GM11168 (cell line): ENCODE data around the gene ATP1A3.
"Not testable (repeated sequence)": the region's sequence is repeated elsewhere in the genome, so short reads cannot be mapped to it uniquely, and the experiment has no call there.

Source experiments
- in situ Hi-C: fragments of 300-500 bp; cut with MboI; formaldehyde crosslinking; loops from one replicate; pipeline ENCODE4 v1.12.0; 2022; ENCODE audit warnings: low sequenced_read_pairs; ENCODE audit not compliant: unreplicated experiment

The ATP1A3 gene

DNA sequence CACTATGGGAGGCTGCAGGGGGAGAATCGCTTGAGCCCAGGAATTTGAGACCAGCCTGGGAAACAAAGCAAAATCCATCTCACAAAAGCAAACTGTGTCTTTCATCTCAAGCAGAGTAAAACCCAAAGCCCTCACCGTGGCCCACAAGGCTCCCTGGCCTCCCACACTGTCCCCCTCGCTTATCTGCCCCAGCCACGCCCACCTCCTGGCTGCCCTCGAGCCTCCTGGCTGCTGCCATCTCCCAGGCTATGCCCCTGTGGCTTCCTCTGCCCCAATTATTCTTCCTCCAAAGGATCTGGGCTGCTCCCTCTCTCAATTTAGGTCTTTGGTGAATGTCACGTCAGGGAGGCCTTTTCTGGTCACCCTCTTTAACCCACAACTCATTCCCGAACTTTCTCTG lies 38.5 kb downstream of the ATP1A3 start:
- in situ Hi-C loops = no loop called here

DNA sequence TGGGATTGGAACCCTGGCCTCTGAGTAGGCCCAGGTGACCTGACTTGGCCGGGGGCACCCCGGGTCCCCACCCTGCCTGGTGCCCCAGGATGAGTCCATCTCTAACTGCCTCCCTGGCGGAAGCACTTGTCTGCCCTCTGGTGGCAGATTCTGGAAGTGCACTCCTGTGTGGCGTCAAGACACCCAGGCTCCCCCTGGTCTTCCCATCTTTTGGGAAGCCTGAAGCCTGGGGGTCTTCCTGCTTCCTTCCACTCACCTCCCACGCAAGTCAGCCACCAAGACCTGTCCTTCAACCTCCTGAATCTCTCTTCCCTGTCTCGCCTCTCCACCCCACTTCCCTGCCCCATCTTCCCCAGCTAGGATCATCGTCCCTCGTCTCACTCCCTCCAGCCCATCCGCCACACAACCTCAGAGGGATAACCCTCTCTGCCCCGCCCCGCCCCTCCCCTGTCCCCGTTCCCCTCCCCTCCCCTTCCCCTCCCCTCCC lies 42.3 kb downstream of the ATP1A3 start:
- in situ Hi-C loops = loop anchor here (5.0 kb wide), 1 partner anchor 79 kb away; no protein-coding TSS in a partner anchor

DNA sequence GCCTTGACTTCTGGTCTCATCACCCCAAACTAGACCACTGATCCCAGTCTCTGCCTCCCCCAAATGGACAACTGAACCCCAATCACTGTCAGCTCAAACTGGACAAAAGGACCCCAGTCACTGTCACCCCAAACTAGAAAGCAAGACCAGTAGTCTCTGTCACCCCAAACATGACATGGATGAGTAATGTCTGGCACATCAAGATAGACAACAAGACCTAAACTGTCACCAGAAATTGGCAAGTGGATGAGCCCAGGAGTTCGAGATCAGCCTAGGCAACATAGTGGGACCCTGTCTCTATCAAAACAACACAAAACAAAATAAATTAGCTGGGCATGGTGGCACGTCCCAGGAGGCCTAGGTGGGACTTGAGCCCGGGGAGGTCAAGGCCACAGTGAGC lies 46.9 kb downstream of the ATP1A3 start:
- in situ Hi-C loops = no loop called here

DNA sequence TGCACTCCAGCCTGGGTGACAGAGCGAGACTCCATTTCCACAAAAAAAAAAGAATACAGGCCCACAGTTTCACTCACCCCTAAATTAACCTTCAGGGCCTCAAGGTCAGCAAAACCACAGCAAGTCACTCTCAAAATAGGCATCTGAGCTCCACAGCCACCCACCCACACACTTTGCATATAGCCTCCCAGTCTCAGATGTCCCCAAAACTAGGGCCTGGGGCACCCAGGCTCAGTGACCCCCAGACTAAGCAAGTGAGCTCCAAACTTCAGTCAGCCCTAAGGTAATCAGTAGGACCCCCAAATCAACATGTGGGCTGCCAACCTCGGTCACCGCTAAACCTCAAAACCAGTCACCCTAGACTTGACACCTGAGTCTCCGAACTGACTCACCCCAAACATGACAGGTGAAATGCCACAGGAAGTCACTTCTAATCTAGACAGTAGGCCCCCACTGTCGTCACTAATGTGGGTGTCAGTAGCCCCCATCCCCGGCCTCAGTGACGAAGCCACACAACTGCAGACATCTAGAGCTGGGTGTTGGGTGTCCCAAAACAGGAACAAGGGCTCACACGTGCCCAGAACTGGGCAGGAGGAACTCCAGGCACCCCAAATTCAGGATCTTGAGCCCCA lies 48.8 kb downstream of the ATP1A3 start:
- in situ Hi-C loops = no loop called here

DNA sequence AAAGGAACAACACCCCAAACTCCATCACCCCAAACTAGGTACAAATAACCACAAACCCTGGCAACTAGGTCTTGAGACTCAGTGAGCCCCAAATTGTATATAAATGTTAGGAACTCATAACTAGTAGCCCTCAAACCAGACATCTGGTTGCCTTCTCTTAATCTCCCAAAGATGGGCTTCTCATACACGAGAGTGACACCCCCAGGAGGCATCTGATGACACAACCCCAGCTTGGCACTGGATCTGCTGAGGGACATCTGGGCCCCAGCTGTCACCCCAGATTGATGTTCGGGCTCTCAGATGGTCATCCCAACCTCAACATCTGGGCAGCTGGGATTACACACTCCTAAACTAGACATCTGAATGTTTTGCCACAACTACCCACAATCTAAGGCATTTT lies 49.7 kb downstream of the ATP1A3 start:
- in situ Hi-C loops = no loop called here

DNA sequence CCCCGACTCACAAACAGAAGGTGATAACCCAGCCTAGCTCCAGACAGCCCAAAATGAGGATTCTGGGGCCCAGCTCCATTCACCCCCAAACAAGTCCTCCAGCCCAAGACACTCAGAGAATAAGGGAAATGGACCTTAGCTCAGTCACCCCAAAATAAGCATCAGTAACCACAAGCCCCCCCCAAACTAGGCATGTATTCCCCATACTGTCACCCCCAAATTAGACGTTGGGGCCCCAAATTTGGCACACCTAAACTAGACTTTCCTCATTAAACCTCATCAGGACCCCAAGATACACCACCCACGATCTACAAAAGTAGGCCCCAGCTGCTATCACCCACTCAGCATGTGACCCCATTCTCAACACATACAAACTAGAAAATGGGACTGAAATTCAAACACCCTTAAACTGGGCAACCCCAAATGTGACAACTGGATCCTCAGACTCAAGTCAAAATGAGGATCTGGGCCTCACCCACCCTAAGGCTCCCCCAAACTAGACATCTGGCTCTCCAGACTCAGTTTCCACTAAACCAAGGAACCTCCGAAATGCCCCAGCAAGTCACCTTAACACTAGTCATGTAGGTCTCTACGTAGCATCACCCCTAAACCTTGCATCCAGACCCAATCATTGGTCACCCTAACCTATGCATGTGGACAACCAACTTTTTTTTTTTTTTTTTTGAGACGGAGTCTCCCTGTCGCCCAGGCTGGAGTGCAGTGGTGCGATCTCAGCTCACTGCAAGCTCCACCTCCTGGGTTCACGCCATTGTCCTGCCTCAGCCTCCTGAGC lies 52.4 kb downstream of the ATP1A3 start:
- in situ Hi-C loops = no loop called here

DNA sequence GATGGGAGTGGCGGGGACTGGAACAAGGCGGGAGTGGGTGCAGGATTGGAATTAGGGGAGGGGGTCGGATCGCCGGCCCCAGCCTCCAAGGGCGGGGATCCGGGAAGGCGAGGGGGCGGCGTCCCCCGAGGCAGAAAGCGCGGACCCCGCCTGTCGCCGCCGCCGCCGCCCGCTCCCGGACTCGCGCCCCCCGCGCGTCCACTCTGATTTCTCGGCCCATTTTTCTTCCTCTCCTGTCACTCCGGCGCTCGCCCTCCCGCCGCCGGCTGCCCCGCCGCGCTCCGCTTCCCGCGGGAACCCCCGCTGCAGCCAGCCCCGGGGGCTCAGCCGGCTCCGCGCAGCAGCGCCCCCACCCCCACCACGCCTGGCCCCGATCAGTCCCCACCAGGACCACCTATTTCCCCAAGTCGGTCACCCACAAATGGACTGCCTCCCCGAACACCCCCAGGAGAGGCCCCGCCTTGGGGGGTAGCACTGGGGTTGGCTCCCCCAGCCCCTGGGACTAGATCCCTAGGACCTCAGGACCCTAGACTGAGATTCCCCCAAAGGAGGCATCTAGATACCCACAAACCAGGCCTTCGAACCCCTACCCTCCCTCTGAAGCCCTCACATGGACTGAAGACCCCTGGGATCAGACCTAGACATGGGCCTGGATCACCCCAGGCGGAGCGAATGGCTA lies 53.2 kb downstream of the ATP1A3 start:
- in situ Hi-C loops = no loop called here

DNA sequence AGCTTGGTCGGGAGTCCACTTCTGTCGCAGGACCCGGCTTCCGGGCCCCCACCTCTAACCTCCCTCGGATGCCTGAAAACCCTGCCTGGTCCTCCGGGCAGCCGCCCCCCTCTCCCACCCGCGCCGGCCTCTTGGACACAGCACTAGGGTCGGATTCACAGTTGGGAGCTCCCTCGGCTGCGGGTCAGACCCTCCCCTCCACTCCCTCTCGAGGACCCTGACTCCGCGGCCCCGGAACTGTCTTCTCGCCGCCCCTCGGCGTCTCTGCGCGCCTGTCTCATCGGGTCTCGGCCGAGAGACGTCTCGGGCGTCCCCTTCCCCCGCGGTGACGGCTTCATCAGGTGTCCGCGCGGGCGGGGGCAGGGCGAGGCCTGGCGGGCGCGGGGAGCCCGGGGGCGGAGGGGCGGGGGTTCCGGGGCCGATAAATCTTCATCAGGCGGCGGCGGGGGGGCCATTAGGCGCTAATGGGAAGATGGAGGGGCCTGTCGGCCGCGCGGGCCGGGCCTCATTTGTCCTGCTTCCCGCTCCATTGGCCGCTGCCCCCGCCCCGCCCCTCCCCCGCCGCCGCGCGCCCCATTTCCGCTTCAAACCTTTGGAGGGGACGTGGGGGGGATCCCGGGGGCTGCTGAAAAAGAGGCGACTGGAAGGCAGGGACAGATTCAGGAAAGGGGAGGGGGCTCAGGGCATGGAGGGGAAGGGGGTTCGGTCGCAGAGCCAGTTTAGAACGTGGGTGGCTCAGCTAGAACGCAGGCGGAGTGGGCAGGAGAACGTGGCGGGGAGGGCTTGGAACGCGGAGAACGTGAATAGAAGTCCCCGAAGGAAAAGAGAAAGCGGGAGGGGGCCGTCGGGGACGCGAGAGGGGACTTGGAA lies 53.9 kb downstream of the ATP1A3 start:
- in situ Hi-C loops = no loop called here

DNA sequence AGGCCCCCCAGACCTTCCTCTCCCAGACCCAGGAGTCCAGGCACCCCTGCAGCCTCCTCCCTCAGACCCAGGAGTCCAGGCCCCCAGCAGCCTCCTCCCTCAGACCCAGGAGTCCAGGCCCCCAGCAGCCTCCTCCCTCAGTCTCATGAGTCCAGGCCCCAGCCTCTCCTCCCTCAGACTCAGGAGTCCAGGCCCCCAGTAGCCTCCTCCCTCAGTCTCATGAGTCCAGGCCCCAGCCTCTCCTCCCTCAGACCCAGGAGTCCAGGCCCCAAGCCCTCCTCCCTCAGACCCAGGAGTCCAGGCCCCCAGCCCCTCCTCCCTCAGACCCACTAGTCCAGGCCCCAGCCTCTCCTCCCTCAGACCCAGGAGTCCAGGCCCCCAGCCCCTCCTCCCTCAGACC lies 54.8 kb downstream of the ATP1A3 start:
- in situ Hi-C loops = not testable (repeated sequence)

DNA sequence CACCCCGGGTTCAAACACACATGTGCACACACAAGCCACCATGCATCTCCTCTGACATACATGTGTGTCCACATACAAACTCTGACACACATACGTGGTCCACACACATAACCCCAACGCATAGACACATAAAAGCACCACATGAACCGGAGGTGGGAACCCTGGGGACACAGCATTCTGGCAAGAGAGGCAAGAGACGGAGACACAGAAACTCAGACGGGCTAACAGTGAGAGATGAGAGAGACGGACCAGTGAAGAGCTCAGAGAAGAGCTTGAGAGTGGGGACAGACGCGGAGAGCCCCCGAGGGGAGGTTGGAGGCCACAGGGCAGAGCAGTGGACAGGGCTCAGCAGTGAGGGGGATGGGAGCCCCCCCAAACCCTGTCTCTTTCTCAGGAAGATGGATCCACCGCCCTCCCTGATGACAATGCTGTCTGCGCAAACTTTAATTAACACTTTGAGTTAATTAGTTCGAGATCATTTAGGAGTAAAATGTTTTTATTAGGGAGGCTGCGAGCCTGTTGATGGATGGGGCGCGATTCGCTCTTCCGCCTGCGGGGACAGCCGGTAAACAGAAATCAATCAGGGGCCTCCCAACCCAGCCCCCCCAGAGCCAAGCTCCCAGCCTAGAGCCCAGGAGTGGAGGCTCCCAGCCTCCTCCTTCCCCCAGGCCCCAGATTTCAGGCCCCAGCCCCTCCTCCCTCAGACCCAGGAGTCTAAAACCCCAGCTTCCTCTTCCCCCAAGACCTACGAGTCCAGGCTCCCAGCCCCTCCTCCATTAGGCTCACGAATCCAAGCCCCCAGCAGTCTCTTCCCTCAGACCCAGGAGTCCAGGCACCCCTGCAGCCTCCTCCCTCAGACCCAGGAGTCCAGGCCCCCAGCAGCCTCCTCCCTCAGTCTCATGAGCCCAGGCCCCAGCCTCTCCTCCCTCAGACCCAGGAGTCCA lies 56.2 kb downstream of the ATP1A3 start:
- in situ Hi-C loops = no loop called here

DNA sequence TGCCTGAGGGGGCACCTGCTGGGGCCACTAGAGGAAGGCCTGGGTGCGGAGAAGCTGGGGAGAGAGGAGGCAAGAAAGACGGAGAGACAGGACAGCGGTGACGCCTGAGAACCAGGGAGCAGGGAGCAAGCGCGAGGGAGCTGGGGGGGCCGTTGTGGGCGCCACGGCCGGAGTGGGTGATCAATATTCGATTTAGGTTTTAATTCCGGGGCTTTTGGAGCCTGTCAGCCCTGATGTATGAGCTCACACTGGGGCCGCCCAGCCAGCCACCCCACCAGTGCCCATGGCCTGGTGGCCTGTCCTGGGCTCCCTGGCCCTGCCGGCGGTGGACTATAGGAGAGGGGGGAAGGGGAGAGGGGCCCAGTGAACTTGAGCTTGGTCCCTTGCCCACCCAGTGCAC lies 57.1 kb downstream of the ATP1A3 start:
- in situ Hi-C loops = no loop called here

DNA sequence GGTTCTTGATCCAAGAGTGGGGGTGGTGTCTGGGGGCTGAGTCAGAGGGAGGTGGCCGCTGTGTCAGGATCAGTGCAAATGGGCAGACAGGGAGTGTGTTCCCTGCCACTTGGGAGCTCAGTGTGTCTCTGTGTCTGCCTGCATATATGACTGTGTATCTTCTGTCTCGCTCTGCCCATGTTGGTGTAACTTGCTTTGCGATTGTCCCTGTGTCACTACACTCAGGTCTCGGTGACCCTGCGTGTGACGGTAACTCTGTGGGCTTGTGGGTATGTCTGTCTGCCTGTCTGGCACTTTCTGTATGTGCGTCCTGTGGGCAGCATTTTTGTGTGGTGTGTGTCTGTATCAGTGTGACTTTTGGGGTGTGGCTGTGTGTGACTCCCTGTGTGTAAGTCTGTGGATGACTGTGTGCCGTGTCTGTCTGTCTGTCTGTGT lies 57.6 kb downstream of the ATP1A3 start:
- in situ Hi-C loops = no loop called here

DNA sequence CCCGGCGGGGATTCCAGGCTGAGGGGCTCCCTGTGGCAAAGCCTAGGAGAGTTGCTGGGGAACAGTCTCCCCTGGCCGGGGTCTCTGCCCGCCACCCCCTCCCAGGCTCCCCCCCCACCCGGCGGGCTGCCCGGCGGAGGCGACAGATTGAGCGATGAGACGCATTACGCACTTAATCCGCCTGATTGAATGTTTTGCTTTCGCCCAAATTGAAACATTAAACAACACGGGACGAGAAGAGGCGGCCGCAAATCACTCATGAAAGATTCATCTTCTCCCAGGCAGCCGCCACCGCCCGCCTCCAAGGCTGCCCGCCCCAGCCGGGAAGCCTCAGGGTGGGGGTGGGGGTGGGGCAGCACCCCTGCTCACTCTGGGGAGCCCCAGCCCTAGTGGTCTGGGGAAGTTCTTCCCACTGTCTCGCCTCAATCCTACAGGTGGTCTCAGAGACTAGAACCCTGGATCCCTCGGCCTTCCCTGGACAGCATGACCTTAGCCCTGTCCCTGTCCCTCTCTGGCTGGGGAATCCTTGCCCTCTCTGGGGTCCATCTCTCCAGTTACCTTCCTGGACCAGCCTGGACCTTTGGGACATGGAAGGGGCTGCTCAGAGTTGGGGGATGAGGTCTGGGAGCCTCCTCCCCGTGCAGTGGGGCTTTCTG lies 58.1 kb downstream of the ATP1A3 start:
- in situ Hi-C loops = no loop called here

DNA sequence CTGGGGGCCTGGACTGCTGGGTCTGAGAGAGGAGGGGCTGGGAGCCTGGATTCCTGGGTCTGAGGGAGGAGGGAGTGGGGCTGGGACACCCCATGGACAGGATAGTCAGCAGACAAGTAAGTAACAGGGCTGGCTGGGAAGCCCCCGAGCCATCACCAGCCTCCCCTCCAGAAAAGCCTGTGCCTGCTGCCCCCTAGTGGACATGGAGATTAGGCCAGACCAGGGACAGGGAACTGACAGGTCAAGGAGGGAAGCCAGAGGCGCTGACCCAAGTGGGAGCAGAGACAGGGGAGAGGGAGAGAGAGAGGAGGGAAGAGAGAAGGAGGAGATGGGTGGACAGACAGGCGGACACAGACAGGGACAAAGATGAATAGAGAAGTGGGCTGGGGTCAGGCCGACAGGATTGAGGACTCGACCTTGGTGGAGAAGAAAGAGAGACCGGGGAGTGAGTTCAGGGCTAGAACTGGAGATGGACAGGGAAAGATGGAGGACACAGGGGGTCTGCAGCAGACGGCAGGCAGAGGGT lies 59.1 kb downstream of the ATP1A3 start:
- in situ Hi-C loops = no loop called here

DNA sequence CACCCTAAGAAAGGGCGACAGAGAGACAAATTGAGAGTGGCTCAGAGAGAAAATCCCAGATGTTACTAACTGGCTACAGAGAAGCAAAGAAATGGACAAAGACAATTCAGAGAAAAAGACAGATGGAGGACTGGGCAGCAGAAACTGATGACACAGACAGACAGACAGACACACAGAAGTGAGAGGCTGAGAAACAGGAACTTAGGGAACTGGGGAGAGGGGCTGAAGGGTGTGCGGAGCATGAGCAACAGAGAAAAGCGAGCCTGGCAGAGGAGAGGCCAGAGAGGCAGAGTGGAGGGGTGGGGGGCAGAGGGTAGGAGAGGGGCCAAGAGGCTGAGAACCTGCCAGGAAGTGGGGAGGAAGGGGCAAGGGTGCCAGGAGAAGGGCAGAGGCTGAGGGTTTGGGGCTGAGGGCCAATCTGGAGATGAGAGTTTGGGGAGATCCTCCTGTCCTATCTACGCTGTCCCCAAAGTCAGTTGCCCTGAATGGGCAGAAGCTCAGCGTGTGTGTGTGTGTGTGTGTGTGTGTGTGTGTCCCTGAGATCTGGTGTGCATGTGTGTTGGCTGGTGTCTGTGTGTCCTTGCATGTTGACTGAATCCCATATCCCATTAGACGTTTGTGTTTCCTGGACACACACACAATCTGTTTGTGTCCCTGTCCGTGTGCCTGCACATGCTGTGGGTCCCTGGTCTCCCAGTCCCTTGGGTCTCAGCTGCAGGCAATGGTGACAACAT lies 60.2 kb downstream of the ATP1A3 start:
- in situ Hi-C loops = no loop called here

DNA sequence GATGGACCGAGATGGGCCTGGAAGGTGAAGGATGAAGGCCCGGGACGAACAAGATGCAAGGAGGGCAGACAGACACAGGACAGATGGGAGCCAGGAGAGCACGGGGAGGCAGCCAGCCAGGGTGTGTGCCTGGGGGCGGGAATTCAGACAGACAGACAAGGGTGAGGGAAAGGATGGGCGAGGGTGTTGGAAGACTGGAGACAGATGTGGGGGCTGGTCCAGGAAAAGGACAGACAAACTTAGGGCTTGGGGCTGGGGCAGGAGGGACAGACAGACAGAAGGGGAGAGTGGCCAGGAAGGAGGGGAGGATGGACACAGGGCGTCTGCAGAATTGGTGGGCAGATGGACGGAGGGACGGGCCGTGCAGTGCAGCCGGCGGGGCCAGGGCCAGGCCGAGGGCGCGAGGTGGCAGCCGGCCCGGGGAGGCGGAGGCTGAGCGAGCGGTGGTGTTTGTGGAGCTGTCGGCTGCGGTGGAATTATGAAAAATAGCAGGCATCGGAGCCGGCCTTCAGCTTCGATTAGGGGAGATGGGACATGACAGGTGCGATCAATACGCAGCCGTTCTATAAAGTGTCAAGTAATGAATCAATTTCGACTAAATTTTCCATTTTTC lies 61.2 kb downstream of the ATP1A3 start:
- in situ Hi-C loops = no loop called here

DNA sequence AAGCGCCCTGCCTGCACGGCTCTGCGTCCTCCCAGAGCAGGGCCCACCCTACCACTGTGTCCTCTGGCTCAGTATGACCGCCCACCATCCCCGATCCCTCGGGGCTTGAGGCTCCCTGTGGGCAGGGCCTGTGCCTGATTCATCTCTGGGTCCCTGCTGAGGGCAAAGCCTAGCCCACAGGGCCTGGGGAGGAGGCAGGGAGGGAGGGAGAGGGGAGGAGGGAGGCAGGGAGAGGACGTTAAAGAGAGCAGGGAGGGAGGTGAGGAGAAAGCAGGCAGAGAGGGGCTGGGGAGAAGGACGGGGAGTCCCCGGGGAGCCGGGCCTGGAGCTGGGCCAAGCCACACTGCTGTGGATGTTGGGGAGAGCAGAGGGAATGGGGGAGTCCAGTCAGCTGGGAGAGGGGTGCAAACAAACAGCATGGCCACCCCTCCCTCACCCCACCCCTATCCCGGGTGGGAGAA lies 61.7 kb downstream of the ATP1A3 start:
- in situ Hi-C loops = no loop called here
